GM23338 (cell line): ENCODE results near the gene VAV3.
A peak's percentile ranks its signal among the peaks of the same experiment; 100 is the strongest.

Source experiments
- CTCF ChIP-seq, 2 experiments: fragments of 200-600 bp in 1 of 2; sonication (generic) in 1 of 2; conservative IDR thresholded peaks; 2 replicates each; pipeline versions ENCODE4 v1.5.1 to v1.6.1; 2016 to 2017; ENCODE audit warnings: antibody characterized with exemption in 2 of 2, low read depth in 2 of 2, mild to moderate bottlenecking in 2 of 2, moderate library complexity in 1 of 2
- JUNB ChIP-seq: IDR thresholded peaks from one replicate; pipeline ENCODE4 v1.6.1; 2016; ENCODE audit warnings: antibody characterized with exemption; ENCODE audit not compliant: unreplicated experiment

GRCh38 chr1:107965110-107965991, at the start of gene VAV3:
- TF ChIP-seq JUNB: no peak
- TF ChIP-seq CTCF (conservative IDR thresholded peaks at IDR 0.05; ENCODE audit: low read depth in 2 of 2): peak; percentile 10 to 31; a peak in 2 of 4 replicates
